Mesenchymal stem cell (in vitro differentiated cells and primary cell): ENCODE data around the gene NUP205.
A peak's percentile ranks its signal among the peaks of the same experiment; 100 is the strongest.

Source experiments
- DNase-seq: peaks from one replicate; pipeline ENCODE4 v3.0.0-alpha.2; 2013
- H2AFZ ChIP-seq: one replicate; pipeline ENCODE4 v1.6.1; 2013; ENCODE audit warnings: low read depth, mild to moderate bottlenecking, control low read depth, inconsistent platforms, low read length, moderate library complexity
- H2AK5ac ChIP-seq: 2 replicates; pipeline ENCODE4 v1.6.1; 2013; ENCODE audit warnings: low read length, moderate library complexity, mild to moderate bottlenecking, inconsistent platforms; ENCODE audit not compliant: severe bottlenecking
- H2BK120ac ChIP-seq: one replicate; pipeline ENCODE4 v1.6.1; 2013; ENCODE audit warnings: low read depth, mild to moderate bottlenecking, inconsistent platforms, low read length, moderate library complexity
- H2BK12ac ChIP-seq, 2 experiments: one replicate each; pipeline ENCODE4 v1.6.1; 2013; ENCODE audit warnings: inconsistent platforms in 2 of 2, low read length in 2 of 2, mild to moderate bottlenecking in 2 of 2, moderate library complexity in 2 of 2, control low read depth in 1 of 2
- H2BK15ac ChIP-seq: one replicate; pipeline ENCODE4 v1.6.1; 2013; ENCODE audit warnings: mild to moderate bottlenecking, low read depth, inconsistent platforms; ENCODE audit not compliant: poor library complexity, severe bottlenecking
- H2BK5ac ChIP-seq: 2 replicates; pipeline ENCODE4 v1.6.1; 2013; ENCODE audit warnings: low read depth, mild to moderate bottlenecking, low read length, control low read depth, inconsistent platforms; ENCODE audit not compliant: poor library complexity, severe bottlenecking
- H3K14ac ChIP-seq, 2 experiments: one replicate each; pipeline ENCODE4 v1.6.1; 2013; ENCODE audit warnings: inconsistent platforms in 2 of 2, low read length in 2 of 2, control low read depth in 1 of 2, mild to moderate bottlenecking in 1 of 2, moderate library complexity in 1 of 2
- H3K18ac ChIP-seq, 2 experiments: one replicate each; pipeline ENCODE4 v1.6.1; 2013; ENCODE audit warnings: inconsistent platforms in 2 of 2, low read length in 2 of 2, control low read depth in 1 of 2, low read depth in 1 of 2, mild to moderate bottlenecking in 1 of 2
- H3K23ac ChIP-seq, 2 experiments: one replicate each; pipeline ENCODE4 v1.6.1; 2013; ENCODE audit warnings: inconsistent platforms in 2 of 2, low read length in 2 of 2, mild to moderate bottlenecking in 2 of 2, moderate library complexity in 2 of 2, control low read depth in 1 of 2
- H3K27ac ChIP-seq: 2 replicates; pipeline ENCODE4 v1.5.1; 2013; ENCODE audit warnings: mild to moderate bottlenecking, moderate library complexity, low read length, control low read depth, inconsistent platforms; ENCODE audit not compliant: poor library complexity, severe bottlenecking
- H3K27me3 ChIP-seq, 2 experiments: 2 replicates each; pipeline versions ENCODE4 v1.6.1 to v1.7.0; 2013; ENCODE audit warnings: low read length in 2 of 2, mild to moderate bottlenecking in 2 of 2, moderate library complexity in 2 of 2, control low read depth in 1 of 2, inconsistent platforms in 1 of 2; ENCODE audit not compliant: control insufficient read depth in 1 of 2, insufficient read depth in 1 of 2
- H3K36me3 ChIP-seq, 2 experiments: 2 replicates each; pipeline versions ENCODE4 v1.6.1 to v1.7.0; 2013; ENCODE audit warnings: low read length in 2 of 2, control low read depth in 1 of 2, inconsistent platforms in 1 of 2, low read depth in 1 of 2, mild to moderate bottlenecking in 1 of 2; ENCODE audit not compliant: insufficient read depth in 2 of 2, control insufficient read depth in 1 of 2
- H3K4ac ChIP-seq, 2 experiments: one replicate each; pipeline ENCODE4 v1.6.1; 2013; ENCODE audit warnings: inconsistent platforms in 2 of 2, low read length in 2 of 2, mild to moderate bottlenecking in 2 of 2, moderate library complexity in 2 of 2, control low read depth in 1 of 2, low read depth in 1 of 2
- H3K4me1 ChIP-seq: 2 replicates; pipeline ENCODE4 v1.6.1; 2013; ENCODE audit warnings: low read depth, low read length, control low read depth; ENCODE audit not compliant: control insufficient read depth, insufficient read depth
- H3K4me2 ChIP-seq: 2 replicates; pipeline ENCODE4 v1.6.1; 2013; ENCODE audit warnings: low read length, mild to moderate bottlenecking, inconsistent platforms; ENCODE audit not compliant: poor library complexity, severe bottlenecking
- H3K4me3 ChIP-seq, 2 experiments: 2 replicates each; pipeline versions ENCODE4 v1.5.1 to v1.7.0; 2013; ENCODE audit warnings: low read length in 2 of 2, mild to moderate bottlenecking in 2 of 2, control low read depth in 1 of 2, low read depth in 1 of 2; ENCODE audit not compliant: insufficient read depth in 1 of 2
- H3K79me1 ChIP-seq: replicated peaks from 2 replicates; pipeline ENCODE4 v1.6.1; 2013; ENCODE audit warnings: mild to moderate bottlenecking, control low read depth, low read length, inconsistent platforms; ENCODE audit not compliant: poor library complexity, severe bottlenecking
- H3K9ac ChIP-seq: 2 replicates; pipeline ENCODE4 v1.7.0; 2013; ENCODE audit warnings: mild to moderate bottlenecking, low read length, moderate library complexity
- H3K9me3 ChIP-seq: 2 replicates; pipeline ENCODE4 v1.7.0; 2013; ENCODE audit warnings: mild to moderate bottlenecking, low read length; ENCODE audit not compliant: control insufficient read depth
- H4K8ac ChIP-seq: one replicate; pipeline ENCODE4 v1.6.1; 2013; ENCODE audit warnings: inconsistent platforms, mild to moderate bottlenecking, low read length, moderate library complexity
- H4K91ac ChIP-seq: one replicate; pipeline ENCODE4 v1.6.1; 2013; ENCODE audit warnings: mild to moderate bottlenecking, low read length, inconsistent platforms
- WGBS: methylation state at CpG from one replicate; pipeline ENCODE4 v1.1.7; 2013; ENCODE audit warnings: mixed read lengths; 5-methylcytosine and 5-hydroxymethylcytosine counted together

The NUP205 gene

DNA sequence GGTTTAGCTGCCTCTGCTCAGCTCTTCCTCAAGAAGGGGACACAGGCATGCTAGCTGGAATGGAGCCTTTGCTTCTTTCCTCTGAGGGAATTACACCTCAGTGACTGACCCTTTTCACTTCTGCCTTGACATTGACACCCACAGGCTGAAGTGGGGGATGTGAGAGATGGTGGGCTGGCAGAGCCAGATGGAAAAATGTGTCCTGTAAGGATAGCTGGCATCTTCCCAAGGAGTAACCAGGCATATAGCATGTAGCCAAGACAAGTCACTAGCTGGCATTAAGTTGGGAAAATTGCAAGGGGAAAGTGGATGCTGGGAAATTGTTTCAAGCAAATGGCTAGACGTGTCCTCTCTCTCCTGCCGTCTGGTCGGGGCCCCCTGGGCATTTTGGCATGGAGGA is 124.5 kb downstream of the NUP205 start:
- H3K36me3 ChIP-seq = peaks cover 10 to 82% of the 10 kb centered on the region in 2 experiments
- no peak for DNase-seq
- no peak overlapping the region for H4K91ac ChIP-seq
- no peaks in the 10 kb centered on the region for H3K9me3 ChIP-seq
- no peak overlapping the region for H3K27ac ChIP-seq
- H3K4ac ChIP-seq = no peak overlapping the region
- WGBS = 98% methylated on average over 3 of the region's 3 CpGs
- H2BK12ac ChIP-seq = no peak overlapping the region
- H3K9ac ChIP-seq = no peak overlapping the region
- no peak overlapping the region for H3K4me2 ChIP-seq
- H2AK5ac ChIP-seq = no peak overlapping the region
- no peak overlapping the region for H2BK120ac ChIP-seq
- H3K4me1 ChIP-seq = peaks cover 7% of the 10 kb centered on the region
- no peak overlapping the region for H2AFZ ChIP-seq
- no peak overlapping the region for H4K8ac ChIP-seq
- H3K23ac ChIP-seq = no peak overlapping the region
- H3K18ac ChIP-seq = no peak overlapping the region
- H2BK5ac ChIP-seq = no peak overlapping the region
- no peaks in the 10 kb centered on the region for H3K27me3 ChIP-seq
- no peak overlapping the region for H3K14ac ChIP-seq
- H2BK15ac ChIP-seq = no peak overlapping the region
- peaks cover 32% of the 10 kb centered on the region for H3K79me1 ChIP-seq
- H3K4me3 ChIP-seq = no peak overlapping the region

DNA sequence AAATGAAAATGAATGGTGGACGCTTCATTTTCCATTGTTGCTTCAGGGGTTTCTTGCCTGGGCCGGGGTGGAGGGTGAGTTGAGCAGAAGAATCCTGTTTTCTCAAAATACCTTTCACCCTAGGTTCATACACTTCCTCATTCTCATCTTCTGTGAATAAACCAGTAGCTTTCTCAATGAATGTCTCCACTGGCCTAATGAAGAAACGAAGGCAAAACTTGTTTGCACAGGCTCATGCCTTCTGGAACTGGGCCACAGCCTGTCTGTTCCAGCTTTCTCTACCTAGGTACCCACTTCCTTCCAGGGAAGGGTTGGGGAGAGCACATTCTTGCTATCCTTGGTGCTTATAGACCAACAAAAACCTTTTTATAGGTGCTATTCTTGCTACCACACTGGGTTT is 125.9 kb downstream of the NUP205 start:
- Histone ChIP-seq H4K8ac (no peak overlapping the region), H2BK120ac (no peak overlapping the region), H3K23ac (no peak overlapping the region), H3K14ac (no peak overlapping the region), H3K79me1 (peaks cover 28% of the 10 kb centered on the region), H2AK5ac (no peak overlapping the region), H2AFZ (no peak overlapping the region), H3K4me2 (no peak overlapping the region), H4K91ac (no peak overlapping the region), H2BK12ac (no peak overlapping the region), H3K27ac (no peak overlapping the region), H3K4me3 (no peak overlapping the region), H3K9me3 (no peaks in the 10 kb centered on the region), H3K4me1 (peaks cover 7% of the 10 kb centered on the region), H3K9ac (no peak overlapping the region), H3K36me3 (peaks cover 10 to 71% of the 10 kb centered on the region in 2 experiments), H3K4ac (no peak overlapping the region), H2BK5ac (no peak overlapping the region), H2BK15ac (no peak overlapping the region), H3K27me3 (no peaks in the 10 kb centered on the region), H3K18ac (no peak overlapping the region)
- WGBS = 94% methylated on average over 3 of the region's 3 CpGs
- DNase-seq = no peak

DNA sequence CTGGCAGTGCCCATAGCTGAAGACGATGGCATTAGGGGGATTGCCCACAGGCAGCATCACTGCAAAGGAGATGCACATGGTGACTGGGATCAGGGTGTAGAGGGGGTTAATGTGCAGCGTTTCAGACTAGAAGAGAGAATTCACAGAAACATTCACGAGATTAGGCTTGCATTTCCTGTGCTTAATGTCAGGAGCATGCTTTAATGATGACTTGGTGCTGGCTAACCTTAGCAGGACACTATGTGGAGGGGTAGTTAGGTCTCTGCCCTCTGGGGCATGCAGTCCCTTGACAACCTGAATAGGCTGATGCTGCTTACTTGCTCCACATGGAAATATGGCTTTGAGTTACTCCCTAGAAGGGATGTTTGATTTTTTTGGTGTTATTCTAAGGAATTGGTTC is 126.4 kb downstream of the NUP205 start:
- H3K4me2 ChIP-seq = no peak overlapping the region
- peak overlapping the region in 1 of 2 experiments; percentile 66 for H3K23ac ChIP-seq
- no peak overlapping the region for H4K91ac ChIP-seq
- peaks cover 7% of the 10 kb centered on the region for H3K4me1 ChIP-seq
- H3K14ac ChIP-seq = no peak overlapping the region
- H2AK5ac ChIP-seq = no peak overlapping the region
- no peak overlapping the region for H2AFZ ChIP-seq
- H3K36me3 ChIP-seq = peaks cover 12 to 76% of the 10 kb centered on the region in 2 experiments
- H2BK120ac ChIP-seq = no peak overlapping the region
- peak; percentile 37 for DNase-seq
- H2BK5ac ChIP-seq = no peak overlapping the region
- H3K79me1 ChIP-seq = peaks cover 28% of the 10 kb centered on the region
- H3K4me3 ChIP-seq = no peak overlapping the region
- H3K18ac ChIP-seq = no peak overlapping the region
- no peak overlapping the region for H4K8ac ChIP-seq
- no peak overlapping the region for H3K27ac ChIP-seq
- H2BK12ac ChIP-seq = no peak overlapping the region
- H3K27me3 ChIP-seq = no peaks in the 10 kb centered on the region
- no peak overlapping the region for H3K4ac ChIP-seq
- 33% methylated on average over 3 of the region's 3 CpGs for WGBS
- H3K9ac ChIP-seq = no peak overlapping the region
- H2BK15ac ChIP-seq = no peak overlapping the region
- H3K9me3 ChIP-seq = no peaks in the 10 kb centered on the region

DNA sequence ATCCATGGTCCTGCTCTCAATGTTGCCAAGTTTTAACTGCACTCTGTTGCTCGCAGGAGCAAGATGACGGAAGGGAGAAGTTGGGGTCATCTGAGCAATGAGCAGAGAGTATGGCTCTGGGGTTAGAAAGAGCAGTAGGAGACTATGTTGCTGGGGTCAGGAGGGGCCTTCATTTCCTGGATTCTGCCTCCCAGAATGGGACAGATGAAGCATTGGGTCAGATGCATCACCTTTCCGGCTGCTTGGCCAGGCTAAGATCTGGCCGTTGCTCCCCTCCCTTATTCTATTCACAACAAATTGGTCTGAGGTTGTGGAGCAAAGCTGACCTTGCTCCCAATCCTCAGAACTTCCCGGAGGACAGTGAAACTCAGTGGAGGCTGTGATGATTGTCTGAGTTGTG is 127.0 kb downstream of the NUP205 start:
- H3K9me3 ChIP-seq = no peaks in the 10 kb centered on the region
- H2AFZ ChIP-seq = no peak overlapping the region
- no peak overlapping the region for H3K4ac ChIP-seq
- peaks cover 12 to 79% of the 10 kb centered on the region in 2 experiments for H3K36me3 ChIP-seq
- no peak overlapping the region for H3K18ac ChIP-seq
- WGBS = 90% methylated on average over 5 of the region's 5 CpGs
- H3K4me3 ChIP-seq = no peak overlapping the region
- no peak overlapping the region for H3K4me2 ChIP-seq
- H3K27me3 ChIP-seq = no peaks in the 10 kb centered on the region
- H4K91ac ChIP-seq = no peak overlapping the region
- no peak overlapping the region for H3K27ac ChIP-seq
- DNase-seq = no peak
- no peak overlapping the region for H4K8ac ChIP-seq
- H3K23ac ChIP-seq = no peak overlapping the region
- no peak overlapping the region for H2BK15ac ChIP-seq
- H2BK5ac ChIP-seq = no peak overlapping the region
- H2BK12ac ChIP-seq = no peak overlapping the region
- H2AK5ac ChIP-seq = no peak overlapping the region
- H3K4me1 ChIP-seq = peaks cover 7% of the 10 kb centered on the region
- H3K9ac ChIP-seq = no peak overlapping the region
- H2BK120ac ChIP-seq = no peak overlapping the region
- H3K14ac ChIP-seq = no peak overlapping the region
- H3K79me1 ChIP-seq = peaks cover 28% of the 10 kb centered on the region
